CD4-positive, alpha-beta T cell treated with Interleukin-4 for 1 hour (primary cell): Measurements from ENCODE around the gene PCCB.
"Not testable (repeated sequence)": the region's sequence is repeated elsewhere in the genome, so short reads cannot be mapped to it uniquely, and the experiment has no call there.

Source experiments
- DNase-seq, 2 donors: peaks; one replicate each; pipeline ENCODE4 v3.0.0-alpha.2; 2020 to 2022

Gene PCCB

DNA sequence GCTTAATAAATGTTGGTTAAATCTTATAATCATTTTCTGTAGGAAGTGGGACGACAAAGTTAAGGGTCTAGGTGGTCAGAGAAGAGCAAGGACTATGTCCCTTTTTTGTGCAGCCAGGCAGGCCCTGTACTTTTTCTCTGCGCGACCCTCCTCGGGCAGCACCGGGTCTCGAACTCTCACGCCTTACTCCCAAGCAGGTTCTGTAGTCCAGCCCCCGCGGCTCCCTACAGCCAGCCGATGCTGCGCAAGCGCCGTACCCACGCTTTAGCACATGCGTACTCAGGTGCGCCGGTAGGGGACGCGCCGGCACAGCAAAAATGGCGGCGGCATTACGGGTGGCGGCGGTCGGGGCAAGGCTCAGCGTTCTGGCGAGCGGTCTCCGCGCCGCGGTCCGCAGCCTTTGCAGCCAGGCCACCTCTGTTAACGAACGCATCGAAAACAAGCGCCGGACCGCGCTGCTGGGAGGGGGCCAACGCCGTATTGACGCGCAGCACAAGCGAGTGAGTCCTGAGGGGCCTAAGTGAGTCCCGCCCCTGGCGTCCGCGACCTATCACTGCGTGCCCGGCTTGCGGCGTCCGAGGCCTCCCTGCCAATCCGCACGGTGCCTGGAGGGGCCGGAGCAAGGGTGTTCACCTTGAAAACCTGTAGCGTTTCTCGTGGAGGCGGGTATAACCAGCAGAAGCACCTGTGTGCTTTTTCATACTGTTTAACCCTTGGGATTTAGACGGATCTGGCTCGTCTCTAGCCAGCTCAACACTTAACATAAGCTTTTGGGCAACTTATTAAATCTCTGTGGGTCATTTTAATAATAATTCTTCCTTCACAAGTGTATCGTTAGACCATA, at the start of gene PCCB:
TSS of gene PCCB (plus strand) at position 282 of the 844 bp plus-strand sequence. CDS start at position 318, 36 bp downstream.
- DNase-seq, result peak; percentile 93 to 94

DNA sequence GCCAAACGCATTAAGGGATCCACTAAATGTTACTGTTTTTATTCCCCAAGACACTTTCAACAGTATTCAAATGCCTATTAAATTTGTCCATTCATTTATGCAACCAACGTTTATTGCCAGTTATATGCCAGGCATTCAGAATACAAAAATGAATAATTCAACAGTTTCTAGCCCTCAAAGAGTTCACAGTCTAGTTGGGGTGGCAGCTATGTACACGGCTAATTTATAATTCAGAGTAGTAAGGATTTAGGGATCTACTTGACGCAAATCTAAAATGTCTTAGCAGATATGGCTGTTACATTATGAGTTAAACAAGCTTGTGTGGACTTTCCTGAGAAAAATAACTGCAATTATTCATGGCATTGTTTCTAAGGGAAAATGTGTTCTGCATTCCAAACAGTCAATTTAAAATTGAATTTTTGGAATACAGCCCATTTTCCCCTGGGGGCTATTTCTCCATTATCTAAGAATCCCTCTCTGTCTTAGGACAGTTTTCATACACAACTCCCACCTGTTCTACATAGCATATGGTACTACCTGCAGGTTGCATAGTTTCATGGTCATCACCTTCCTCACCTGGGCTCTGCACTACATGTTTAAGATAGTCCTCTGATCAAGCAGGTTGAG, 42.5 kb upstream of the PCCB start:
- DNase-seq, result no peak

DNA sequence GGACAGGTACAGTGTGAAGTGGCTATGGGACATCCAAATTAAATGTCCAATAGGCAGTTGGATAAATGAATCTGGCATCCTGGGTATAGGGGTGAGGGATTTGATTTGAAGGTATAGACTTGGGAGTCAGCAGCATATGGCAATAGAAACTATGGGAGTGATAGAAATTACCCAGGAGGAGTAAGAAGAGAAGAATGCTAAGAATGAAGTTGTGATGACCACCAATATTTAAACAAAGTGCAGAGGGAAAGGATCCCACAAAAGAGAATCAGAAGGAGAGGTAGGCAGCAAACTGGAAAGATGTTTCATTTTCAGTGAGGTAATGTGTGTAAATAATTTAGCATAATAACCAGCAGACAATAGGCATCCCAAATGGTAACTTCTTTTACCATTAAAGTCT, 40.2 kb upstream of the PCCB start:
- DNase-seq, result no peak

DNA sequence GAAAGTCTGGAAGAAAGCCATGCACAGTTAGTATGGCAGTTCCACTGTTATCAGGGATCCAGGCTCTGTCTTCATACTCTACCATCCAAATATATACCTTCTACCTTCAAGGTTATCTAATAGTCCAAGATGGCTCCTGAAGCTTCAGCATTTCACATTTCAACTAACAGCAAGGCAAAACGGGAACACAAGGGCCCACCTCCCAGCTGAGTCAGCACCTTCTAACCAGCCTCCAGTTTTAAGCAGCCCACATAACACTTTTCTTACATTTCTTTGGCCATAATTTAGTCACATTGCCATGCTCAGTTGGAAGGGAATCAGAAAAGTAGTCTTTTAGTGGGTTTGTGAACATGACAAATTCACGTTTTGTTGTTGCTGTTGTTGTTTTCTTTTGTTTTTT, 38.6 kb upstream of the PCCB start:
- DNase-seq, result no peak

DNA sequence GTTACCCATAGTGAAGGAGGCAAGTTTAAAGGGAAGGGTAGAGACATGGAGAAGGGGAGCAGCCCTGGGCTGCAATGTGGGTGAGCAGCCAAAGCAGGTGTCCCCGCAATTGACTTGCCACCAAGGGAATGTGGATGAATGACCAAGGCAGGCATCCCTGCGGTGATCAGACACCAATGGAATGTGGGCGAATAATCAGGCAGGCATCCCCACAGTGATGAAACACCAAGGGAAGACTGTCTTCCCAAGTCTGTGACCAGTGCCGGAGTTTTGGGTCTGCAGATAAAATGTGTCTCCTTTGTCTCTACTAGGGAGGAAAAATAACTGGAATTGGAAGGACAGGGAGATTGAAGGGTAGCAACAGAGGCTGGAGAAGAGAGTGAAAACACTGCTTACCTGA, 27.4 kb upstream of the PCCB start:
- not testable (repeated sequence) for DNase-seq

DNA sequence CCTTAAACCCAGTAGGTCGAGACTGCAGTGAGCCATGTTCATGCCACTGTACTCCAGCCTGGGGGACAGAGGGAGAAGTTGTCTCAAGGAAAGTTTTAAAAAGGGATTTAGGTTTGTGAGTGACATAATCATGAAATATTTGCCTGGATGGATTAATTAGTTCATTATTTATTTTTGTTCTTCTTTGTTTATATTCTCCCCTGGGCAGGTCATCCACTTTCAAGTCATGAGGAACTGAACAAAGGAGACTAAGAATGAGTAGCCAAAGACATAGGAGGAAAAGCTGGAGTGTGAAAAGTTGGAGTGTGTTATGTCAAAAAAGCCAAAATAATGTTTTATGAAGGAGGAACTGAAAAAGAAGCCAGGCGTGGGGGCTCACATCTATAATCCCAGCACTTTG, 17.7 kb upstream of the PCCB start:
- DNase-seq, result no peak

DNA sequence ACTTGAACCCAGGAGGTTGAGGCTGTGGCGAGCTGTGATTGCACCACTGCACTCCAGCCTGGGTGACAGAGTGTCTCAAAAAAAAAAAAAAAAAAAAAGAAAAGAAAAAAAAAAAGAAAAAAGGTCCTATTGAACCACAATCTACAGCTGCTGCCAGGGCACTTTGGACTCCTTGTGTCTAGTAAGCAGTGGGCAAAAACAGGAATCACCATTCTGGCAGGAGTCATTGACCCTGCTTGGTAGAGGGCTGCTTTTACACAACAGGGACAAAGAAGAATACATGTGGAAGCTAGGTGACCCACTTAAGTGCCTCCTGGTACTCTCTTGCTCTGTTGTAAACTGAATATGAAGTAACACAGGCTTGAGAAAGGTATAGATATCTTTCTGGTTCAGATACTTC, 14.6 kb upstream of the PCCB start:
- no peak for DNase-seq

DNA sequence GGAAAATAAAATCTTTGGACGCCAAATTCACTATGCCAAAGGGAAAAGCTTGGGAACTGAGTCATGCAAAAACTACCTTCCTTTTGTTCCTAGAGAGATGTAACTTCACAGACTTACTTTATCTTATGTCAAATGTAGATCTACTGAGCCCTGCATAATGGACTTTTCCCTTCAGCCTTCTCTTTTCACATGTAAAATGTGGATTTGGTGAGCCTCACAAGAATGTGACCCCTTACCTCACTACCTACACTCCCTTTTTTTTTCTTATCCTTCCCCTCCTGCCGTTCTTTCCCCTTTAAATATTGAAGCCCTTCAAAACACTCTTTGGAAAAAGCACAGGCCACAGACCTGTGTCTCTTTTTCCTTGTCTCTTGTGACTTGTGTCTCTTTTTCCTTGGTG, 14.0 kb upstream of the PCCB start:
- no peak for DNase-seq

DNA sequence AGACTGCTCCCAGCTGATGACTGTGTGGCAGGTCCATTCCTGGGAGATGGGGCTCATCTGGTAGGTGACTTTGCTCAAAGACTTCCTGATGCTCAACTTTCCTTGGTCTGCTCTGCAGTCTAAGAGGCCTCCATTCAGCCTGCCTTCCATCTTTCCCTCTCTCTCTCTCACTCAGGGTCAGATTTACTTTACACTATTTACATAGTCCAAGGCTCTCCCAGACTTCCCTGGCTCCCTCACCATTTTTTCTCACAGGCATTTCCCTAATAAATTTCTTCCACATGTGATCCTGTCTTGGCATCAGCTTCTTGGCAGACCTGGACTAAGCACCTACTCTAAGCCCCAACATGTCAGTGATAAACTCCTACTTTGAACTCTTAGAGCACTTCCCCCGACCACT, 13.0 kb upstream of the PCCB start:
- no peak for DNase-seq

DNA sequence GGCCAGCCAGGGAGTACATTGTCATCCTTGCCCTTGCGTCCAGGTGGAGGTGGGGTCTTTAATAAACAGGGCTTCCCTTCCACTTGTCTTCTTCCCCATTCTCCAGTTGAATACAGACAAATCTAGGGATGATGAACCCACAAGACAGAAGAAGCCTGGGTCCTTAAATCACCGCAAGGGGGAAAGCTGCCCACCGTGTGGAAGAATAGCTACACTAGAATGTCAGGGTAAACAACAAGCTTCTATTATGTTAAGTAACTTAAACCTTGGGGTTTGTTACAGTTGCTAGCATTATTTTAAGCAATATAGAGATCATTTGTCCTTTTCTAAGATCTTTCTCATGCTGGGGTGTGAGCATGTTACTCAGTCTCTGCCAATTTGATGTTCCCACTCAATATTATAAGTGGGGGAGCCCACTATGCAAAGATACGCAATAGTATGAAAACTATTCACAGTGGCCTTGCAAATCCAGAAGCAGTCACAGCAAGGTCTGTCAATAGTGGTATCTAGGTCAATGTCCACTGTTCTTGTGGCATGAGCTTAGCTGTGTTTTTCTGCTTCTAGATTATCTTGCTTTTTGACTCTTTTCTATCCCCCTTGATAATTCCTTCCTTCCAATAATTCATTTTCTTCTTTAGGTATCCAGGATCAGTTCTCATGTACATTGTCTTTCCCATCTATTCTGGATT, 12.0 kb upstream of the PCCB start:
- DNase-seq, result no peak

DNA sequence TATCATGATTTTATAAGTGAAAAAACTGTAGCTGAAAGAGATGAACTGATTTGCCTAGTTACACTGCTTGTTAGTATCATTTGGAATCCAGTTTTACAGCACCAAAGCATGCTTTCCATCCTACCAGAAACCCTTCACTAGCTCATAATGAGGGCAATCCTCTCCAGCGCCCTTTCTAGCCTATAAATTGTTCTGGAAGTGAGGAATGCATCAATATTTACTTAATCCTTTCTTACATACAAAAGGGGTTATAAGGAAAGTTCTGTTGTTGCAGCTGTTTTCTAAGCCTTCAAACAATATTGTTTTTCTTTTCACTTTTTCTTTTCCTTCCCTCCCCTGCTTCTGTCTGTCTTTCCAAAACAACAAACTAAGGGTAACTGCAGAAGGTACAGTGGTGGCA, 11.0 kb upstream of the PCCB start:
- DNase-seq, result no peak

DNA sequence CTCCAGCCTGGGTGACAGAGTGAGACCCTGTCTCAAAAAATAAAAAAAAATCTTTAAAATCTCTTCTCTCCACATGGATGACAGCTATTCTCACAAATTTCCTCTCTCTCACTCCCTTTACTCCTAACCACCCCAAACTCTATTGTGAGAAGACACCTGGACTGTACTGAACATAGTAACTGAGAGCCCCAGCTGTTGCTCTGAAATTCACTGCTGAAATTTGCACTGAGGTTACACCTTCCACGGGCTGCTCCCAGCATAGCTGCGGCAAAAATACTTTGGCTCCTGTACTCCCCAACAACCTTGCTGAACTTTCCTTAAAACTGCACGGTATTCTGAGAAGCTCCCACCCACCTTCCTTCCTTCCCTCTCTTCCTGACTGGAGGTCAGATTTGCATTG, 4.4 kb upstream of the PCCB start:
- no peak for DNase-seq

DNA sequence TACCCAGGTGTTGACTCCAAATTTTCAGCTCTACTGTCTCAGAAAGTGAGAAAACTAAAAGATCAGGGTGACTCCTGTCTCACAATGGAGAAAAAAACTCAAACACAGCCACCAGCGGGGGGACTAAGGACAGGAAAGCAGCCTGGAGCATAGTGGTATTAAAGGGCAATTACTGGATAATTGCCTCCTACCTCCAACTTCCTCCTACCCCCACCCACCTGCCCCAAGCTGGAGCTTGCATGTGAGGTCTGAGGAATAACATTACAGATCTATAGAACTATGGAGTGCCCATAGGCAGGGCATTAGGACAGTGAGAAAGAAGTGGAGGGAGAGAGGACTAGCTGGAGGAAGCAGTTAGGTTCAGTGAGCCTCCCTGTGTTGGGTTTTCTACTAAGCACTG, 2.7 kb upstream of the PCCB start:
- no peak for DNase-seq

DNA sequence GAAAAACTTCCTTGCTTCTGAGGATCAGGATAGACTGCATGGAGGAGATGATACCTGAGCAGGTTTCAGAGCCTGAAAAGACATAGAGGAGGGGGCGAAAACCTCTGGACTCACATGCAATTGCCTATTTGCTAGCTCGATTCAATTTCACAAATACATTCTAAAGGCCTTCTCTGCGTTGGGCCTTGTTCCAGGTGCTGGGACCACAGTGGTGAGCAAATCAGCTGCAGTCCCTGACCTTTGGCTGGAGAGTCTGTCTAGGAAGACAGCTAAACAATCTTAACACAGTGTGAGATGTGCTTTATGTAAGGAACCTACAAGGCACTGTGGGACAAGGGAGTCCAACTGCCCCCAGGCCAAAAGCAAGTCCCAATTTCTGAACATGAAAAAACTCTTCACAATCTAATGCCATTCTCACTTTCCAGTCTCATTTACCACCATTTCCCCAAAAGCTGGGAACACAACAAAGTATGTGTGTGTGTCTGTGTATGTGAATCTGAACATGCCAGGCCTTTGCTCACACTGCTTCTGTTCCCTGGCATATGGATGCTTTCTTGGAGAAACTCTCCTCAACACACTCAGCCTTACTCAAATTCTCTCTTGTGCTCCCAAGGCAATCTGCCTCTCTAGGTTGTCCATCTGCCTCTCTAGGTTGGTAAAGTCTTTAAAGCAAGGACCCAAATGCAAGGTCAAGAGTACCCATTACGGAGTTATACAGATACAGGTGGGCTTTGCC, 2.1 kb upstream of the PCCB start:
- DNase-seq, result no peak

DNA sequence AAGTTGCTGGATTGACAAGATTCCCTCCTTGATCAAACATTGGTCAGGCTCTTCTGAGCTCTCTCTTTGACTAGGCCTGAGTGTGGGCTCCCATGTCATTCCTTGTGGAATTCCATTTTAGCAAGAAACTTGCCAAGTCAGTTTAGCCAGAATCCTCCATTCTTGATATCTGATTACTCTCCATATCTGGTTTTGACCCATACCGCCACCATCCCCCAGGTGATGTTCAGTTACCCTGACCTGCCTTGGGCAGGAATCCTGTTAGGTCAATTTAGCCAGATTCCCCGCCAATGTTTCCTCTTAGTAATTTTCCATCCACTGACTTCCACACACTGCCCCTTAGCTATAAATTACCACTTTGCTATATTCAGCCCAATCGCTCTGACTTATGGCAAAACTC, 1.0 kb upstream of the PCCB start:
- DNase-seq, result no peak

DNA sequence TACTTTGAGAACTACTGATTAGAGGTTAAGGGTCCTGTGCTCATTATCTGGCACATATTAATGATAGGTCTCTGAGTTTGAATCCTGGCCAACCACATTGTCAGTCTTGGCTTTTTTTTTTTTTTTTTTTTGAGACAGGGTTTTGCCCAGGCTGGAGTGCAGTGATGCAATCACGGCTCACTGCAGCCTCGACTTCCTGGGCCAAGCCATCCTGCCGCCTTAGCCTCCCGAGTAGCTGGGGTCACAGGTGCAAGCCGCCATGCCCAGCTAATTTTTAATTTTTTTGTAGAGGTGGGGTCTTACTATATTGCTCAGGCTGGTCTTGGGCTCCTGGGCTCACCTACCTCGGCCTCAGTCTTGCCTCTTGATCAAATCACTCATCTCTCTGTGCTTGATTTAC, 547 bp upstream of the PCCB start:
- no peak for DNase-seq

DNA sequence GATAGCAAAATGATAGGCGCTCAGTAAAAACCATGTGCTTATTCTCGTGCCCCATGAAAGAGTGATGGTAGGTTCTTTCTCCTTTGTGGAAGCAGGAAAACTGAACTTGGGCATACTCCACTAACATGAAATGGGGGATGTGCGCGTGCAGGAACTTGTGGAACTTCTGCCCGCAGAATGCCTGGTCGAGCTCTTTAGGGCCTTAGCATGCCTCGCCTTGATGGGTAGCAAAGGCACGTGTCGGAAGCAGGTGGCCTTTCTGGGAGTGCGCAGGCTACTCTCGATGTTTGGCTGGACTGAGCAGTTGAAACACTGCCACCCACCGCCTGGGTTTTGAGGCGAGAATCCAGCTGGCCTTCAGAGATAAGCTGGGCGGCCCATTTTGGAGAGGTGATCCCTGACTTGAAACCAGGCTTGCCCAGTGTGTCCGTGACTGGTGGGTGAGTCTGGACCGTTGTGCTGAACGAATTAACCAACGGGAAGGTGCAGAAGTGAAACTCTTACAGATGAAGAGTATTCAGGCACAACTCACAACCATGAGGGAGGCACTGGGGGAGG, 842 bp downstream of the PCCB start:
- DNase-seq, result peak; percentile 15 to 32

DNA sequence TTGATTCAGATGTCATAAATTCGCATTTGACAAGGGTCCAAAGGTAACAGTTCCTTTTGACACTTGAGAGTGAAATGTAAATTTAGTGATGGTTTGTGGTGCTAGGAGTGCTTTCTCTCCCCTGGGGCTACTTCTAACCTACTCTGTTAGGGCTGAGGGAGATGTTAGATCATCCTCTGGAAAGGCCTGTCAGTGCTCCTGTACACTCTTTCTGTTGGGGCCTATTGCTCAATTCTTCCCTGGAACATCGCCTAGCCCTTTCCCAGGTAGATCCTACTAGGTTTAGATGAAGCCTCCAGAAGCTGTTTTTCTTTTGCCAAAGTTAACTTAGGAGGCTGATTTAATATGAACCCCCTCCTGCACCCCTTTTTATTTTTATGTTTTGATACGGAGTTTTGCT, 1.4 kb downstream of the PCCB start:
- DNase-seq, result no peak

DNA sequence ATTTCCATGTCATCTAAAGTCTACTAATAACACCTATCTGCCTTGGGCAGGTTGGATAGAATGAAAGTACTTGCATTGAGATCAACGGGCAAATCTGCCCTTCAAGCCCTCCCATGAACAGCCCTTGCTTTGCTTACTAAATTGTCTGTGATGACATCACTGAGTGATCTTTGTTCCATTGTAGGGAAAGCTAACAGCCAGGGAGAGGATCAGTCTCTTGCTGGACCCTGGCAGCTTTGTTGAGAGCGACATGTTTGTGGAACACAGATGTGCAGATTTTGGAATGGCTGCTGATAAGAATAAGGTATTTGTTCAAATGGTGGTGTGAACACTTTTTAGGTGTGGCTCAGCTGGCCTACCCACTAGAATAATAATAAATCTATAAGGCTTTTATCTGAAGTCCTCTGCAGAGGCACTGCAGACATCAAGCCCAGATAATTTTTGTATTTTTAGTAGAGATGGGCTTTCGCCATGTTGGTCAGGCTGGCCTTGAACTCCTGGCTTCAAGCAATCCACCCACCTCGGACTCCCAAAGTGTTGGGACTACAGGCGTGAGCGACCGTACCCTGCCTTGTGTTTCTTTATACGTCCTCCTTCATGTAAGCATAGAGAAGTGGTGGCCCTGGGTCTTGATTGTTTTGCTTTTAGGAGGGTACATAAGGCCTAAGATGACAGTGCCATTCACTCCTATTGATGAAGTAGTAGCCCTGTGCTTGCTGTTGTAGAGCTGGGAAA, 5.7 kb downstream of the PCCB start:
- no peak for DNase-seq

DNA sequence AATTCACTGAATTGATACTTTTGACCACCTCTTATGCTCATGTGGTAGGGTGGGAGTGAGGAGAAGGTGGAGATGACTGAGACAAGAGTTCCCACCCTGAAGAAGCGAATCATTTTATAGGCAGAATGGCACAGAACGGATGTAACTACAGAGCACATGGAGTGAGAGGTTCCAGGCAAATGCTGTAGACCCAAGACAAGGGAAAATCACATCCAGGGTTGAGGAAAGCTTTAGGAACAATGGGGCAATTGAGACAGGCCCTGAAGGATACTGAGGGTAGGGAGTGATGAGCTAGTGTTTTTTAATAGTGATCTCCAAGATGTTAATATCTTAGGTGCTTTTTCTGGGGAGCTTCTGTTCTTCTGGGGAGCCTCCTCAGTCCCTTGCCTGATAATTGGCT, 8.1 kb downstream of the PCCB start:
- no peak for DNase-seq

DNA sequence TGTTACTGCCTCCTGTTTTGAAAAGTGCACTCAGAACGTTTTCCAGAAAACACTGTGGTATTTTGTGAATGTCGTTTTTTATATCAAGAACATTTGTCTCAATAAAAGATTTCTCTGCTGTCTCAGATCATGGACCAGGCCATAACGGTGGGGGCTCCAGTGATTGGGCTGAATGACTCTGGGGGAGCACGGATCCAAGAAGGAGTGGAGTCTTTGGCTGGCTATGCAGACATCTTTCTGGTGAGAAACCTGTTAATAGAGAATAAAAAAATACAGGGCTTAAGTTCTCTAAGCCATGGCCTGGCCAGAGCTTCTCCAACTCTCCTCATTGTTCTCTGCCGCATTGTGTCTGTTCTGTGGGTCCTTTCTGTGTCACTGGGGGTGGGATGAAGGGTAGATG, 11.7 kb downstream of the PCCB start:
- no peak for DNase-seq

DNA sequence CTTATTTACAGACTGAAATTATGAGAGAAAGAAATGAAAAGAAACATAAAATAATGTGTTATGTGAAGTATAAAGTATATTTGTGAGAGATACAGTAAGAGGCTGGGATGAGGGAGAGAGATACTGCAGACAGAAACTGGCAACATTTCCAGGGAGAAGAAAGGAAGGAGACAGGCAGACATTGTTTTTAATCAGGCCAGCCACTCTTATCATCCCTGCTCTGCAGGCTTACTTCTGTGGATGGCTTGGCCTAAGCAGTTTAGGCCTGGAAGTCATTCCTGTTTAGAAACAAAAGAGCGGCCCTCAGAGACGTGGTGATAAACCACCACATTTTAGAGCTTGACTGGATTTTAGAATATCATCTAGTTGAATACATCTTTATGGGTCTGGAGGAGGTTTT, 12.4 kb downstream of the PCCB start:
- no peak for DNase-seq
